VCaP (cell line): ENCODE measurements around the gene COX10.
A peak's percentile ranks its signal among the peaks of the same experiment; 100 is the strongest.
"Not testable (repeated sequence)": the region's sequence is repeated elsewhere in the genome, so short reads cannot be mapped to it uniquely, and the experiment has no call there.

Source experiments
- H3K27ac ChIP-seq: fragments of 450-650 bp; 2 replicates; pipeline ENCODE4 v1.5.1; 2017
- CTCF ChIP-seq: fragments of 450-650 bp; conservative IDR thresholded peaks from 2 replicates; pipeline ENCODE4 v1.5.1; 2017; ENCODE audit warnings: mild to moderate bottlenecking, moderate library complexity

The COX10 gene

DNA sequence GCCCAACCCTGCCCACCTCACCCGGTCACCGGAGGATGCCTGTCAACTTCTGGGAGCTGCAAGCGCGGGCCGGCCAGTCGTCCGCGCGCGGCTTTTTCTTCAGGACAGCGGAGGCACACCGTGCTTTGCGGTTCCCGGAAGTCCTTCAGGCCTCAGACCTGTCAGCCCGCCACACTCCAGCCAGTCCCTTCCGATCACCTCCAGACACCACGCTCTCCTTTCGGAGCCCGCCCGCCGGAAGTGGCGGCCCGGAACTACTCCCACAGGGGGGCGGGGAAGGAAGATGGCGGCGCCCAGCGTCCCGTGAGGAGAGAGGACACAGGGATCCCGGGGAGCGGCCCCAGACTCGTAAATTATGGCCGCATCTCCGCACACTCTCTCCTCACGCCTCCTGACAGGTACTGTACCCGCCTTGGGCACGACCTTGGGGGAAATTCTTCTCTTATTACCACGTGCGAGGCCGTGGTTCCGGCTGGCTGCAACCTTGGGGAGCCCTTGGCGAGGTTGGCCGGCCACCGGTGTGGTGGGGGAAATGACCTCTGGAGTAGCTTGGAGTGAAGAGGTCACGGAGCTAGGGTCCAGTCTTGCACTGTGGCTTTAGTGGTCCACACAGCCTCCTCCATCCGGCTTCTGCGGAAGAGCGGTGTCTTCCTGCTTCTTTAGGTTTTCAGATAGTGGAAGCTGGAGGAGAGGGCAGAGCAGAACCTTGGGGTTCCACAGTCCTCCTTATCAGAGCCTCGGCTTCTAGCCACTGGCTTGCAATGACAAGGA lies at the start of gene COX10:
Gene COX10 (plus strand): TSS at position 254 of the 771 bp plus-strand sequence. CDS start 102 bp downstream, at position 356.
- no peak for TF ChIP-seq CTCF
- H3K27ac ChIP-seq: peak within 1 kb of the TSS; percentile 86

GRCh38 chr17:14021651-14022294 lies 47.5 kb upstream of the COX10 start:
- not testable (repeated sequence) for H3K27ac ChIP-seq

DNA sequence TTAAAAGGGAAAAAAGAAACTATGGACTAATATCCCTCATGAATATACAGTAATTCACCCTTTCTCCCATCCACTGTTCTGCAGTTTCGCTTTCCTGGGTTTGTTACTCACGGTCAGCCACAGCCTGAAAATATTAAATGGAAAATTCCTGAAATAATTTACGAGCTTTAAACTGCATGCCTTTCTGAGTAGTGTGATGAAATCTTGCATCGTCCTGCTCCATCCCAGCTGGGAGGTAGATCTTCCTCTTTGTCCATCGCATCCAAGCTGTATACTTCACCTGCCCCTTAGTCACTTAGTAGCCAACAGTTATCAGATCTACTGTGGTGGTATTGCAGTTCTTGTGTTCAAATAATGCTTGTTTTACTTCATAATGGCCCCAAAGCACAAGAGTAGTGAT lies 39.5 kb upstream of the COX10 start:
- H3K27ac ChIP-seq: not testable (repeated sequence)

DNA sequence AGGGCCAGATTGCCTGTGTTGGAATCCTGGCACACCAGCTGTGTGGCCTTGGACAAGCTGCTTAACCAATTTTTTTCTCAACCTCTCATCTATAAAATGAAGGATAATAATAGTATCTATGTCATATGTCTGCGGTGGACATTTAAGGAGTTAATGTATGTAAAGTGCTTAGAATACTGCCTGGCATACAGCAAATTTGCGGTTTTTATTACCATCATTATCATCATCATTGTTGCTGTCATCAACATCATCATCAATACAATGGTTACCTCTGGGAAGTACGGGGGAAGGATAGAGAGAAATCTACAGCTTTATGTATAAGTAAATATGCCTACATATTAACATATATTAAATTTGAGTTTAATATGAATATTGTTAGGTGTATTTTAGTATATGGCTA lies 37.1 kb upstream of the COX10 start:
- TF ChIP-seq CTCF: no peak
- no peak overlapping the region for H3K27ac ChIP-seq

DNA sequence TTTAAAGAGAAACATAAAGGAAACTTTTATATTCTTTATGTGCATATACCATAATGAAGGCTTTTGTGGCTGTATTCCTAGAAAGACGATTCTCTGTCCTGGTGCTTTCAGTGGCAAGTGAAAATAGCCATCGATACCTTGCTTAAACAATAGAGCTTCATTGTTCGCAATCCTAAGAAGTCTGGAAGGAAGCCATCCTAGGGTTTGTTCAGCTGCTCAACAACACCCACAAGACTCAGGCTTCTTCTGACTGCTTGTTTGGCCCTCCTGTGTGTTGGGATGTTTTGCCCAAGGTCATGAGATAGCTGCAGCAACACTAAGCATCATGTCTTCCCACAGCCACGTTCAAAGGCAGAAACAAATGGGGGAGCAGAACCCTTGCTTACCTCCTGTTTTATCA lies 36.1 kb upstream of the COX10 start:
- no peak for TF ChIP-seq CTCF
- no peak overlapping the region for H3K27ac ChIP-seq

GRCh38 chr17:14037453-14037852 lies 31.9 kb upstream of the COX10 start:
- H3K27ac ChIP-seq: no peak overlapping the region
- TF ChIP-seq CTCF: no peak

DNA sequence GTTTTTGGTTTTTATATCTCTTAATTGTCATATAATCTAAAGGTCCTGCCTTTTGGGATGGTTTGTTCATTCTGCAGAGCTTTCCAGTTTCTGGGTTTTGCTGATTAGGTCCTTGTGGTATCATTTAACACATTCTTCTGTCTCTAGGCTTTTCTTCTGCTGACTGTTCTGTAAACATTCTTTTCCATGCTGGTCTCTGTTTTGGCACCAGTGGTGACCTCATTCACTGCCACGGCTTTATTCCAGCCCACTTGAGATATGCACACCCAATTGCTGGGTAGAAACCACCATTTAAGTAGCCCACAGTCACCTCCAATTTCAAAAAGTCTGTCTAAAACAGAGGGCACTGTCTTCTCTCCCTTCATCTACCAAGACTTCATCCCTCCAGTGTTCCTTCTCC lies 31.1 kb upstream of the COX10 start:
- no peak overlapping the region for H3K27ac ChIP-seq
- TF ChIP-seq CTCF: no peak

- H3K27ac ChIP-seq: no peak overlapping the region
- no peak for TF ChIP-seq CTCF
These were observed 26.9 kb upstream of the COX10 start for GRCh38 chr17:14042411-14042810.
